Endothelial cell of umbilical vein (primary cell): ENCODE results near the gene PTTG1. TPM values are rescaled to one million over a fixed set of nuclear protein-coding genes. Genes with fewer than 3 reads are reported as not detected.
A peak's percentile ranks its signal among the peaks of the same experiment; 100 is the strongest.

Experiments used
- BruUV-seq: library from RNA; stranded (reverse); fragments of 400-500 nt; replicated peaks from 2 replicates; lab custom pipeline; 2021; lab: Mats Ljungman, UMichigan
- CTCF ChIA-PET: fragments of 300-600, 350-600 bp; sonication (Branson Sonifier 250); formaldehyde crosslinking; loops from one replicate; lab custom pipeline; 2021; ENCODE audit warnings: antibody characterized with exemption, inconsistent platforms; lab: Charles Lee
- POLR2A ChIA-PET: fragments of 300-600, 350-600 bp; sonication (Branson Sonifier 250); formaldehyde crosslinking; loops from one replicate; lab custom pipeline; 2021; ENCODE audit warnings: antibody characterized with exemption, inconsistent platforms; lab: Charles Lee
- DNase-seq: peaks from one replicate; pipeline ENCODE4 v3.0.0-alpha.2; 2011; ENCODE audit warnings: low read depth, low spot score
- FAIRE-seq: peaks from 2 replicates; lab custom pipeline; 2011; peaks lifted over from hg19 to GRCh38; lab: Jason Lieb, UNC
- H2AFZ ChIP-seq: 2 replicates; pipeline ENCODE4 v1.6.0; 2012; ENCODE audit warnings: low read depth, low read length, control low read depth, inconsistent platforms
- H3K27ac ChIP-seq: 2 replicates; pipeline ENCODE4 v1.5.1; 2011; ENCODE audit warnings: low read depth, mild to moderate bottlenecking, control low read depth, low read length, moderate library complexity; ENCODE audit not compliant: insufficient read depth
- H3K27me3 ChIP-seq, 2 experiments: 2 replicates each; pipeline versions ENCODE4 v1.6.0 to v1.6.1; 2011; ENCODE audit warnings: low read length in 2 of 2, mixed read lengths in 1 of 2; ENCODE audit not compliant: control insufficient read depth in 2 of 2, insufficient read depth in 2 of 2
- H3K36me3 ChIP-seq, 2 experiments: 2 replicates in 1 of 2; 3 replicates in 1 of 2; pipeline ENCODE4 v1.5.1; 2011; ENCODE audit warnings: low read length in 2 of 2, mild to moderate bottlenecking in 1 of 2, moderate library complexity in 1 of 2; ENCODE audit not compliant: control insufficient read depth in 2 of 2, insufficient read depth in 2 of 2; ENCODE audit errors: extremely low read depth in 1 of 2
- H3K4me1 ChIP-seq: 3 replicates; pipeline ENCODE4 v1.5.1; 2011; ENCODE audit warnings: mild to moderate bottlenecking, low read length; ENCODE audit not compliant: control insufficient read depth, insufficient read depth; ENCODE audit errors: extremely low read depth
- H3K4me2 ChIP-seq: 2 replicates; pipeline ENCODE4 v1.6.1; 2011; ENCODE audit warnings: low read length, control low read depth, mixed read lengths; ENCODE audit not compliant: insufficient read depth
- H3K4me3 ChIP-seq, 3 experiments: fragments of 200-600 bp in 1 of 3; sonication (generic), shearing (Covaris generic) in 1 of 3; replicated peaks in 1 of 3; 2 replicates each; pipeline ENCODE4 v1.5.1; 2011 to 2016; ENCODE audit warnings: control low read depth in 3 of 3, low read length in 3 of 3, mild to moderate bottlenecking in 2 of 3, inconsistent platforms in 1 of 3, low read depth in 1 of 3, moderate library complexity in 1 of 3; ENCODE audit not compliant: insufficient read depth in 1 of 3
- H3K79me2 ChIP-seq: 2 replicates; pipeline ENCODE4 v1.6.0; 2012; ENCODE audit warnings: low read length, inconsistent platforms; ENCODE audit not compliant: control insufficient read depth, insufficient read depth
- H3K9ac ChIP-seq: replicated peaks from 2 replicates; pipeline ENCODE3; 2011; ENCODE audit warnings: low read length, control low read depth; ENCODE audit not compliant: insufficient read depth; ENCODE audit errors: extremely low read depth
- H3K9me1 ChIP-seq: replicated peaks from 3 replicates; pipeline ENCODE4 v1.6.0; 2011; ENCODE audit warnings: mild to moderate bottlenecking, low read length; ENCODE audit not compliant: control insufficient read depth, insufficient read depth; ENCODE audit errors: extremely low read depth
- H3K9me3 ChIP-seq: replicated peaks from 2 replicates; pipeline ENCODE4 v1.5.1; 2012; ENCODE audit warnings: low read length, inconsistent platforms; ENCODE audit not compliant: control insufficient read depth, insufficient read depth
- H4K20me1 ChIP-seq: replicated peaks from 2 replicates; pipeline ENCODE3; 2011; ENCODE audit warnings: mild to moderate bottlenecking, low read length; ENCODE audit not compliant: control insufficient read depth, insufficient read depth; ENCODE audit errors: extremely low read depth
- CTCF ChIP-seq, 2 donors: IDR thresholded peaks; 1 replicate in 1 of 2; 2 replicates in 1 of 2; pipeline ENCODE4 v1.5.1; 2011; ENCODE audit warnings: low read length in 2 of 2, mild to moderate bottlenecking in 2 of 2, moderate library complexity in 2 of 2, control low read depth in 1 of 2, inconsistent platforms in 1 of 2, low read depth in 1 of 2; ENCODE audit not compliant: insufficient read depth in 1 of 2; ENCODE audit errors: extremely low read depth in 1 of 2
- EZH2 ChIP-seq: IDR thresholded peaks from 2 replicates; pipeline ENCODE4 v1.6.1; 2012; ENCODE audit warnings: borderline replicate concordance, low read depth, mild to moderate bottlenecking, moderate library complexity, low read length, inconsistent platforms; ENCODE audit not compliant: severe bottlenecking
- FOS ChIP-seq: IDR thresholded peaks from 2 replicates; pipeline ENCODE4 v1.6.1; 2011; ENCODE audit warnings: mild to moderate bottlenecking, low read length, moderate library complexity, borderline replicate concordance; ENCODE audit not compliant: insufficient read depth
- GATA2 ChIP-seq: IDR thresholded peaks from 2 replicates; pipeline ENCODE4 v1.7.0; 2011; ENCODE audit warnings: low read depth, mild to moderate bottlenecking, moderate library complexity, mixed read lengths, low read length; ENCODE audit not compliant: insufficient read length, insufficient read depth
- JUN ChIP-seq: IDR thresholded peaks from 2 replicates; pipeline ENCODE4 v1.6.1; 2011; ENCODE audit warnings: borderline replicate concordance, low read depth; ENCODE audit not compliant: insufficient read length, insufficient read depth
- MAX ChIP-seq: IDR thresholded peaks from 2 replicates; pipeline ENCODE4 v1.6.1; 2011; ENCODE audit not compliant: insufficient read depth, insufficient read length
- MYC ChIP-seq: IDR thresholded peaks from one replicate; pipeline ENCODE4 v1.6.1; 2011; ENCODE audit warnings: mild to moderate bottlenecking, low read depth, low read length
- POLR2A ChIP-seq: IDR thresholded peaks from 2 replicates; pipeline ENCODE4 v1.6.1; 2012; ENCODE audit warnings: low read depth, mild to moderate bottlenecking, control low read depth, low read length
- POLR2AphosphoS5 ChIP-seq: IDR thresholded peaks from 2 replicates; pipeline ENCODE4 v1.6.1; 2012; ENCODE audit warnings: low read depth, mild to moderate bottlenecking, control low read depth, low read length, moderate library complexity; ENCODE audit not compliant: insufficient read depth
- dilution Hi-C: fragments of 300-500 bp; cut with MboI; formaldehyde crosslinking; loops from one replicate; pipeline ENCODE4 v1.15.0; 2019; ENCODE audit warnings: low sequenced_read_pairs; ENCODE audit not compliant: extremely low pct_ligation_motif_present
- intact Hi-C: fragments of 100-400 bp; cut with micrococcal nuclease; formaldehyde crosslinking; loops from one replicate; pipeline ENCODE4 v1.10.0; 2022
- polyA plus RNA-seq, 4 experiments: library from polyadenylated mRNA; depleted of rRNA in 3 of 4; stranded (reverse) in 3 of 4; unstranded in 1 of 4; fragments of >200 nt; gene quantifications; 2 replicates each; pipeline versions ENCODE4 v1.2.1 to v1.2.3, GENCODE V29; 2011 to 2012; ENCODE audit warnings: missing spikeins in 1 of 4
- total RNA-seq: library from RNA; stranded (reverse); gene quantifications from 2 replicates; pipeline ENCODE4 v1.2.3, GENCODE V29; 2021

Gene PTTG1
- total and polyA plus RNA-seq, 2 donors (not counting 3 experiments of a cell fraction or from before 2014, with no cell fraction given) = 140 to 157 TPM

GRCh38 chr5:160420331-160420610, 1.4 kb upstream of the PTTG1 start:
- Histone ChIP-seq H3K27me3 (no peaks in the 10 kb centered on the region), H2AFZ (peak overlapping the region; percentile 76), H4K20me1 (no peaks in the 10 kb centered on the region), H3K9me3 (no peaks in the 10 kb centered on the region), H3K36me3 (peaks cover 0 to 5% of the 10 kb centered on the region in 2 experiments), H3K79me2 (peaks cover 63% of the 10 kb centered on the region), H3K9me1 (no peaks in the 10 kb centered on the region), H3K4me3 (no peak overlapping the region), H3K4me1 (peaks cover 53% of the 10 kb centered on the region), H3K27ac (no peak overlapping the region), H3K9ac (no peak overlapping the region), H3K4me2 (no peak overlapping the region)
- no peak for FAIRE-seq
- dilution Hi-C loops (no loop called here), intact Hi-C loops (loop anchor here (2.0 kb wide), 1 partner anchor 31 kb away; no protein-coding TSS in a partner anchor)
- TF ChIP-seq MAX = no peak
- TF ChIP-seq GATA2 = no peak
- no peak for TF ChIP-seq POLR2A
- no peak for TF ChIP-seq CTCF (IDR thresholded peaks at IDR 0.05; ENCODE audit: extremely low read depth in 1 of 2, insufficient read depth in 1 of 2, low read depth in 1 of 2, low read length in 2 of 2)
- TF ChIP-seq POLR2AphosphoS5 = no peak
- no peak for TF ChIP-seq FOS
- no peak for TF ChIP-seq EZH2
- TF ChIP-seq JUN = no peak
- no peak for TF ChIP-seq MYC
- ChIA-PET POLR2A (no interaction called here), CTCF (interaction anchor here (0.6 to 5.5 kb wide), 4 partner anchors 18 to 398 kb away, joined by 4 to 54 read pairs (median 8); no protein-coding TSS in a partner anchor)
- DNase-seq = no peak
- BruUV-seq = no TSS peak
